SK-N-SH (cell line): ENCODE data around the gene CRISPLD2. TPM values are rescaled to one million over a fixed set of nuclear protein-coding genes. Genes with fewer than 3 reads are reported as not detected.

Source experiments
- CTCF ChIA-PET: fragments of 300-600, 350-600 bp; formaldehyde crosslinking; extraction: SDS; loops from one replicate; lab custom pipeline; 2021; lab: Yijun Ruan, JAX
- POLR2A ChIA-PET: fragments of 350-600 bp; sonication (Branson Sonifier 250); formaldehyde crosslinking; extraction: SDS; loops from one replicate; lab custom pipeline; 2020; ENCODE audit warnings: antibody characterized with exemption, inconsistent platforms; lab: Yijun Ruan, JAX
- DNase-seq: peaks from one replicate; pipeline ENCODE4 v3.0.0; 2012
- H2AFZ ChIP-seq: fragments of 200-600 bp; sonication (generic); 2 replicates; pipeline ENCODE4 v1.8.1; 2016; ENCODE audit warnings: antibody characterized with exemption, mild to moderate bottlenecking, low read depth
- H3F3A ChIP-seq: fragments of 200-600 bp; sonication (generic); replicated peaks from 2 replicates; pipeline ENCODE3; 2016; ENCODE audit warnings: antibody characterized with exemption, mild to moderate bottlenecking; ENCODE audit not compliant: insufficient read depth
- H3K27ac ChIP-seq, 2 experiments: fragments of 200-500 bp in 1 of 2; fragments of 200-600 bp in 1 of 2; sonication (Bioruptor generic) in 1 of 2; sonication (generic), shearing (Covaris generic) in 1 of 2; 2 replicates each; pipeline versions ENCODE4 v1.5.1 to v1.6.1; 2014 to 2016; ENCODE audit warnings: low read depth in 2 of 2, inconsistent platforms in 1 of 2, low read length in 1 of 2, mild to moderate bottlenecking in 1 of 2, mixed read lengths in 1 of 2
- H3K27me3 ChIP-seq: fragments of 200-600 bp; sonication (generic), shearing (Covaris generic); 2 replicates; pipeline ENCODE4 v1.6.1; 2016; ENCODE audit warnings: mixed run types; ENCODE audit not compliant: insufficient read depth
- H3K36me3 ChIP-seq, 2 experiments: fragments of 200-500 bp in 1 of 2; fragments of 200-600 bp in 1 of 2; sonication (Bioruptor generic) in 1 of 2; sonication (generic) in 1 of 2; replicated peaks in 1 of 2; 2 replicates each; pipeline versions ENCODE3 to v1.5.1; 2014 to 2016; ENCODE audit warnings: low read length in 1 of 2, mild to moderate bottlenecking in 1 of 2; ENCODE audit not compliant: insufficient read depth in 2 of 2, control insufficient read depth in 1 of 2
- H3K4me1 ChIP-seq, 2 experiments: fragments of 200-500 bp in 1 of 2; fragments of 200-600 bp in 1 of 2; sonication (Bioruptor generic) in 1 of 2; sonication (generic), shearing (Covaris generic) in 1 of 2; 2 replicates each; pipeline versions ENCODE4 v1.5.1 to v1.6.1; 2014 to 2016; ENCODE audit warnings: low read depth in 1 of 2, low read length in 1 of 2, mixed run types in 1 of 2; ENCODE audit not compliant: insufficient read depth in 2 of 2, control insufficient read depth in 1 of 2
- H3K4me2 ChIP-seq: fragments of 200-600 bp; sonication (generic), shearing (Covaris generic); 2 replicates; pipeline ENCODE4 v1.6.1; 2017; ENCODE audit warnings: mixed run types
- H3K4me3 ChIP-seq, 2 experiments: fragments of 200-500 bp in 1 of 2; fragments of 200-600 bp in 1 of 2; sonication (Bioruptor generic) in 1 of 2; sonication (generic), shearing (Covaris generic) in 1 of 2; 2 replicates each; pipeline versions ENCODE4 v1.5.1 to v1.8.1; 2014 to 2016; ENCODE audit warnings: low read depth in 2 of 2, inconsistent platforms in 1 of 2, low read length in 1 of 2, mild to moderate bottlenecking in 1 of 2, mixed read lengths in 1 of 2, moderate library complexity in 1 of 2
- H3K79me2 ChIP-seq: fragments of 200-600 bp; sonication (generic); 2 replicates; pipeline ENCODE4 v1.8.1; 2017; ENCODE audit warnings: mild to moderate bottlenecking; ENCODE audit not compliant: insufficient read depth
- H3K9ac ChIP-seq: fragments of 200-600 bp; sonication (generic); 2 replicates; pipeline ENCODE4 v1.6.1; 2017; ENCODE audit warnings: mixed run types
- H3K9me2 ChIP-seq: fragments of 200-600 bp; sonication (generic); 2 replicates; pipeline ENCODE4 v1.6.1; 2017; ENCODE audit warnings: mixed run types
- H3K9me3 ChIP-seq: fragments of 200-600 bp; sonication (generic); 2 replicates; pipeline ENCODE4 v1.6.1; 2017; ENCODE audit warnings: mixed run types, mild to moderate bottlenecking, moderate library complexity
- H4K20me1 ChIP-seq: fragments of 200-600 bp; sonication (generic); 2 replicates; pipeline ENCODE4 v1.6.1; 2017; ENCODE audit warnings: mild to moderate bottlenecking, mixed run types; ENCODE audit not compliant: insufficient read depth
- CHD2 ChIP-seq: fragments of 150-350 bp; IDR thresholded peaks from 2 replicates; pipeline ENCODE4 v1.6.1; 2018; ENCODE audit warnings: low read length; ENCODE audit not compliant: partially characterized antibody
- CTCF ChIP-seq: fragments of 200-600 bp; sonication (generic); IDR thresholded peaks from 2 replicates; pipeline ENCODE4 v1.6.1; 2017; ENCODE audit warnings: antibody characterized with exemption, mild to moderate bottlenecking, moderate library complexity
- ELF1 ChIP-seq: IDR thresholded peaks from 2 replicates; pipeline ENCODE4 v1.4.0; 2012
- EZH2phosphoT487 ChIP-seq: fragments of 200-600 bp; sonication (generic); IDR thresholded peaks from 2 replicates; pipeline ENCODE4 v1.6.1; 2017; ENCODE audit warnings: low read depth, mixed run types, mild to moderate bottlenecking, antibody characterized with exemption, moderate library complexity, borderline replicate concordance
- FOXJ3 ChIP-seq: sonication (generic); formaldehyde crosslinking; IDR thresholded peaks from 2 replicates; pipeline ENCODE4 v1.5.1; 2020; ENCODE audit warnings: mild to moderate bottlenecking, missing genetic modification reagents
- FOXM1 ChIP-seq: IDR thresholded peaks from 2 replicates; pipeline ENCODE4 v1.4.0; 2012; ENCODE audit warnings: low read depth, mild to moderate bottlenecking
- JUND ChIP-seq: IDR thresholded peaks from 2 replicates; pipeline ENCODE4 v1.4.0; 2012
- MAX ChIP-seq: IDR thresholded peaks from 2 replicates; pipeline ENCODE4 v1.4.0; 2012; ENCODE audit warnings: low read depth
- NFIC ChIP-seq: IDR thresholded peaks from 2 replicates; pipeline ENCODE4 v1.4.0; 2012; ENCODE audit warnings: borderline replicate concordance
- RAD21 ChIP-seq: IDR thresholded peaks from 2 replicates; pipeline ENCODE4 v1.6.1; 2012; ENCODE audit warnings: mild to moderate bottlenecking, low read length
- REST ChIP-seq: IDR thresholded peaks from 2 replicates; pipeline ENCODE4 v1.6.1; 2012; ENCODE audit warnings: mild to moderate bottlenecking, low read depth, low read length, moderate library complexity
- RXRA ChIP-seq: IDR thresholded peaks from 2 replicates; pipeline ENCODE4 v1.4.0; 2012; ENCODE audit warnings: low read depth, mild to moderate bottlenecking, borderline replicate concordance
- SIN3A ChIP-seq: IDR thresholded peaks from 2 replicates; pipeline ENCODE4 v1.6.1; 2012; ENCODE audit warnings: low read depth, mild to moderate bottlenecking, low read length, moderate library complexity, borderline replicate concordance
- TAF1 ChIP-seq: IDR thresholded peaks from 2 replicates; pipeline ENCODE4 v1.6.1; 2012; ENCODE audit warnings: low read depth, mild to moderate bottlenecking, low read length, moderate library complexity, borderline replicate concordance
- TCF12 ChIP-seq: IDR thresholded peaks from 2 replicates; pipeline ENCODE4 v1.4.0; 2012
- TEAD4 ChIP-seq: IDR thresholded peaks from 2 replicates; pipeline ENCODE4 v1.4.0; 2012; ENCODE audit warnings: mild to moderate bottlenecking, borderline replicate concordance; ENCODE audit not compliant: insufficient read depth
- YY1 ChIP-seq: IDR thresholded peaks from 2 replicates; pipeline ENCODE4 v1.4.0; 2012; ENCODE audit warnings: low read depth, mild to moderate bottlenecking
- ZBTB33 ChIP-seq: IDR thresholded peaks from 2 replicates; pipeline ENCODE4 v1.4.0; 2012; ENCODE audit warnings: low read depth, borderline replicate concordance
- WGBS: methylation state at CpG from one replicate; pipeline ENCODE4 v1.1.6; 2017; ENCODE audit warnings: low lambda C conversion rate; 5-methylcytosine and 5-hydroxymethylcytosine counted together
- polyA plus RNA-seq, 3 experiments: library from polyadenylated mRNA; depleted of rRNA; stranded (reverse); fragments of >200 nt; gene quantifications; 2 replicates each; pipeline ENCODE4 v1.2.3, GENCODE V29; 2012

Gene CRISPLD2
- polyA plus RNA-seq, 1 of the 3 experiments (the other 2 are of a cell fraction) = 6.3 TPM

GRCh38 chr16:84788920-84789391 lies 30.8 kb upstream of the CRISPLD2 start:
- Histone ChIP-seq H4K20me1 (no peaks in the 10 kb centered on the region), H2AFZ (no peak overlapping the region), H3K36me3 (no peaks in the 10 kb centered on the region), H3K79me2 (no peaks in the 10 kb centered on the region), H3K4me3 (no peak overlapping the region), H3K27me3 (no peaks in the 10 kb centered on the region), H3F3A (peaks cover 3% of the 10 kb centered on the region), H3K27ac (no peak overlapping the region), H3K9ac (no peak overlapping the region), H3K4me1 (peaks cover 6 to 41% of the 10 kb centered on the region in 2 experiments; a peak in 3 of 4 replicates), H3K4me2 (no peak overlapping the region), H3K9me2 (no peaks in the 10 kb centered on the region), H3K9me3 (no peaks in the 10 kb centered on the region)
- WGBS = 69% methylated on average over 13 of the region's 22 CpGs
- POLR2A ChIA-PET = no interaction called here
- DNase-seq = peak; percentile 65
- CTCF ChIA-PET = interaction anchor here (1.3 kb wide), 2 partner anchors 20 to 182 kb away, joined by 4 read pairs; no protein-coding TSS in a partner anchor
- TF ChIP-seq FOXJ3 (CRISPR knock-in tag) (0 out of 2 replicates have a peak, but pooled peaks have one; percentile 43), TAF1 (no peak), JUND (no peak), CTCF (no peak)

- 71% methylated on average over 11 of the region's 11 CpGs for WGBS
- peaks cover 3% of the 10 kb centered on the region for H3F3A ChIP-seq
- no peaks in the 10 kb centered on the region for H3K9me3 ChIP-seq
- H3K9me2 ChIP-seq = no peaks in the 10 kb centered on the region
- H3K79me2 ChIP-seq = no peaks in the 10 kb centered on the region
- H3K36me3 ChIP-seq = no peaks in the 10 kb centered on the region
- no peak overlapping the region for H3K4me3 ChIP-seq
- ChIA-PET CTCF (interaction anchor here (1.3 kb wide), 3 partner anchors 36 to 181 kb away, joined by 4 to 5 read pairs (median 4); no protein-coding TSS in a partner anchor), POLR2A (no interaction called here)
- H2AFZ ChIP-seq = no peak overlapping the region
- H3K27ac ChIP-seq = no peak overlapping the region
- DNase-seq = no peak
- no peaks in the 10 kb centered on the region for H3K27me3 ChIP-seq
- no peaks in the 10 kb centered on the region for H4K20me1 ChIP-seq
- H3K4me1 ChIP-seq = peaks cover 6 to 41% of the 10 kb centered on the region in 2 experiments; a peak in 3 of 4 replicates
- no peak overlapping the region for H3K4me2 ChIP-seq
- H3K9ac ChIP-seq = no peak overlapping the region
- TF ChIP-seq SIN3A (no peak), CHD2 (no peak), RAD21 (no peak), CTCF (no peak), YY1 (no peak), TEAD4 (no peak), ZBTB33 (no peak), NFIC (no peak), FOXM1 (no peak), RXRA (no peak), REST (no peak), TCF12 (no peak), ELF1 (no peak), MAX (no peak), JUND (no peak), EZH2phosphoT487 (no peak)
Measured at GRCh38 chr16:84789431-84789830, 30.4 kb upstream of the CRISPLD2 start.
